GM12878 (cell line): Measurements from ENCODE around the gene YDJC.
"Not testable (repeated sequence)": the region's sequence is repeated elsewhere in the genome, so short reads cannot be mapped to it uniquely, and the experiment has no call there.

Experiments
- CTCF ChIP-seq, 3 experiments: IDR thresholded peaks in 2 of 3; conservative IDR thresholded peaks in 1 of 3; 2 replicates each; pipeline ENCODE4 v1.5.1; 2011; ENCODE audit warnings: low read depth in 3 of 3, low read length in 3 of 3, mild to moderate bottlenecking in 3 of 3, control low read depth in 2 of 3, moderate library complexity in 2 of 3, inconsistent platforms in 1 of 3, mixed read lengths in 1 of 3; ENCODE audit not compliant: control insufficient read depth in 2 of 3, insufficient read depth in 1 of 3; ENCODE audit errors: extremely low read depth in 1 of 3
- REST ChIP-seq: IDR thresholded peaks from 2 replicates; pipeline ENCODE4 v1.6.1; 2012; ENCODE audit warnings: mild to moderate bottlenecking, low read depth, low read length
- TAF1 ChIP-seq: IDR thresholded peaks from 2 replicates; pipeline ENCODE4 v1.6.1; 2011; ENCODE audit warnings: mild to moderate bottlenecking, low read depth, low read length, borderline replicate concordance

- TF ChIP-seq CTCF (IDR thresholded peaks at IDR 0.05 in 2 of 3, conservative IDR thresholded peaks at IDR 0.05 in 1 of 3; ENCODE audit: control insufficient read depth in 2 of 3, extremely low read depth in 1 of 3, insufficient read depth in 1 of 3, low read depth in 3 of 3, low read length in 3 of 3); TAF1; REST: not testable (repeated sequence)
These were observed 20.2 kb downstream of the YDJC start for GRCh38 chr22:21609556-21610157.
